IMR-90 (cell line): Measurements from ENCODE around the gene ETV6. TPM values are rescaled to one million over a fixed set of nuclear protein-coding genes. Genes with fewer than 3 reads are reported as not detected.

Source experiments
- ATAC-seq: fragments of 200-7000 bp; cut with Tn5 transposase; 2 replicates; pipeline ENCODE4 v1.9.1; 2020; ENCODE audit warnings: low read depth, mild to moderate bottlenecking, moderate library complexity
- BruUV-seq: library from RNA; stranded (reverse); fragments of 400-500 nt; replicated peaks from 2 replicates; lab custom pipeline; 2021; lab: Mats Ljungman, UMichigan
- CTCF ChIA-PET: fragments of 300-600 bp; formaldehyde crosslinking; extraction: SDS; loops from one replicate; lab custom pipeline; 2021; ENCODE audit warnings: antibody characterized with exemption; lab: Yijun Ruan, JAX
- POLR2A ChIA-PET: fragments of 300-600 bp; sonication (Branson Sonifier 250); formaldehyde crosslinking; loops from one replicate; lab custom pipeline; 2022; ENCODE audit warnings: antibody characterized with exemption; ENCODE audit not compliant: unreplicated experiment; lab: Charles Lee
- DNase-seq: peaks from one replicate; pipeline ENCODE4 v3.0.0; 2013
- H2AFZ ChIP-seq: replicated peaks from 2 replicates; pipeline ENCODE3; 2013; ENCODE audit warnings: low read length, mild to moderate bottlenecking; ENCODE audit not compliant: poor library complexity
- H2AK5ac ChIP-seq: 2 replicates; pipeline ENCODE4 v1.6.1; 2013; ENCODE audit warnings: low read depth, low read length, inconsistent platforms
- H2AK9ac ChIP-seq: replicated peaks from 2 replicates; pipeline ENCODE3; 2013; ENCODE audit warnings: mild to moderate bottlenecking, low read depth, low read length, moderate library complexity; ENCODE audit not compliant: poor library complexity
- H2BK120ac ChIP-seq: 2 replicates; pipeline ENCODE4 v1.6.1; 2013; ENCODE audit warnings: low read depth, low read length, inconsistent platforms
- H2BK15ac ChIP-seq: 3 replicates; pipeline ENCODE4 v1.6.1; 2013; ENCODE audit warnings: low read depth, low read length, inconsistent platforms
- H2BK20ac ChIP-seq: 2 replicates; pipeline ENCODE4 v1.6.1; 2013; ENCODE audit warnings: low read depth, mild to moderate bottlenecking, inconsistent platforms, low read length, moderate library complexity
- H2BK5ac ChIP-seq: 2 replicates; pipeline ENCODE4 v1.6.1; 2013; ENCODE audit warnings: mild to moderate bottlenecking, low read depth, low read length, inconsistent platforms; ENCODE audit not compliant: poor library complexity, severe bottlenecking
- H3K14ac ChIP-seq: replicated peaks from 2 replicates; pipeline ENCODE4 v1.6.1; 2013; ENCODE audit warnings: low read depth, low read length, inconsistent platforms
- H3K18ac ChIP-seq: 2 replicates; pipeline ENCODE4 v1.6.1; 2013; ENCODE audit warnings: low read depth, low read length, control low read depth
- H3K23ac ChIP-seq: 2 replicates; pipeline ENCODE4 v1.6.1; 2013; ENCODE audit warnings: low read depth, low read length, inconsistent platforms
- H3K27ac ChIP-seq: 2 replicates; pipeline ENCODE4 v1.5.1; 2013; ENCODE audit warnings: mild to moderate bottlenecking, control low read depth, low read length; ENCODE audit not compliant: insufficient read depth
- H3K27me3 ChIP-seq: 2 replicates; pipeline ENCODE4 v1.6.1; 2013; ENCODE audit warnings: low read length; ENCODE audit not compliant: control insufficient read depth, insufficient read depth
- H3K36me3 ChIP-seq: 2 replicates; pipeline ENCODE4 v1.6.1; 2013; ENCODE audit warnings: low read length, mixed read lengths; ENCODE audit not compliant: control insufficient read depth, insufficient read depth
- H3K4ac ChIP-seq: 2 replicates; pipeline ENCODE4 v1.6.1; 2013; ENCODE audit warnings: low read depth, low read length, inconsistent platforms
- H3K4me1 ChIP-seq: 2 replicates; pipeline ENCODE4 v1.6.1; 2013; ENCODE audit warnings: low read length, mixed read lengths; ENCODE audit not compliant: control insufficient read depth, insufficient read depth
- H3K4me2 ChIP-seq: 2 replicates; pipeline ENCODE4 v1.6.1; 2013; ENCODE audit warnings: low read depth, mild to moderate bottlenecking, control low read depth, low read length, moderate library complexity
- H3K4me3 ChIP-seq: 2 replicates; pipeline ENCODE4 v1.5.1; 2013; ENCODE audit warnings: low read depth, mild to moderate bottlenecking, control low read depth, low read length, moderate library complexity; ENCODE audit not compliant: insufficient read depth
- H3K56ac ChIP-seq: 2 replicates; pipeline ENCODE4 v1.6.1; 2013; ENCODE audit warnings: low read length, inconsistent platforms; ENCODE audit not compliant: insufficient read depth; ENCODE audit errors: extremely low read depth
- H3K79me1 ChIP-seq, 2 experiments: 2 replicates each; pipeline ENCODE4 v1.6.1; 2013; ENCODE audit warnings: low read length in 2 of 2, inconsistent platforms in 1 of 2, low read depth in 1 of 2
- H3K9ac ChIP-seq: 2 replicates; pipeline ENCODE4 v1.6.1; 2013; ENCODE audit warnings: low read depth, low read length, control low read depth
- H3K9me1 ChIP-seq: 2 replicates; pipeline ENCODE4 v1.6.1; 2013; ENCODE audit warnings: low read length, inconsistent platforms; ENCODE audit not compliant: insufficient read depth
- H3K9me3 ChIP-seq: 2 replicates; pipeline ENCODE4 v1.6.1; 2013; ENCODE audit warnings: low read length; ENCODE audit not compliant: control insufficient read depth, insufficient read depth
- H4K20me1 ChIP-seq: 2 replicates; pipeline ENCODE4 v1.6.1; 2013; ENCODE audit warnings: low read length, inconsistent platforms; ENCODE audit not compliant: insufficient read depth
- H4K5ac ChIP-seq: 2 replicates; pipeline ENCODE4 v1.6.1; 2013; ENCODE audit warnings: mild to moderate bottlenecking, low read depth, low read length, control low read depth
- H4K8ac ChIP-seq, 2 experiments: 2 replicates each; pipeline ENCODE4 v1.6.1; 2013; ENCODE audit warnings: low read depth in 2 of 2, low read length in 2 of 2, control low read depth in 1 of 2, inconsistent platforms in 1 of 2
- H4K91ac ChIP-seq: 2 replicates; pipeline ENCODE4 v1.6.1; 2013; ENCODE audit warnings: low read depth, low read length, inconsistent platforms; ENCODE audit not compliant: insufficient read depth
- RCOR1 ChIP-seq: IDR thresholded peaks from 2 replicates; pipeline ENCODE4 v1.6.1; 2012; ENCODE audit warnings: mild to moderate bottlenecking, low read length, improper control_type of control experiment; ENCODE audit not compliant: insufficient replicate concordance
- WGBS, 2 experiments: methylation state at CpG; one replicate each; pipeline versions ENCODE4 v1.1.5 to v1.1.7; 2013; ENCODE audit warnings: missing lambda C conversion rate in 2 of 2; ENCODE audit not compliant: insufficient read length in 1 of 2; ENCODE audit errors: extremely low coverage in 2 of 2; 5-methylcytosine and 5-hydroxymethylcytosine counted together
- dilution Hi-C: fragments of 300-500 bp; cut with HindIII; formaldehyde crosslinking; loops from one replicate; pipeline ENCODE4 v1.14.3; 2018; ENCODE audit warnings: low sequenced_read_pairs; ENCODE audit not compliant: unreplicated experiment
- in situ Hi-C: fragments of 300-500 bp; cut with MboI; formaldehyde crosslinking; loops from 3 replicates; pipeline ENCODE4 v1.14.3; 2019; ENCODE audit warnings: low sequenced_read_pairs, inconsistent platforms, mixed read lengths
- intact Hi-C: fragments of 100-400 bp; cut with micrococcal nuclease; formaldehyde crosslinking; loops from 2 replicates; pipeline ENCODE4 v1.10.0; 2022
- polyA plus RNA-seq, 3 experiments: library from polyadenylated mRNA; depleted of rRNA; stranded (reverse); fragments of >200 nt; gene quantifications; 2 replicates each; pipeline ENCODE4 v1.2.3, GENCODE V29; 2012; ENCODE audit warnings: low replicate concordance in 1 of 3
- total RNA-seq: library from RNA; depleted of rRNA; stranded (reverse); fragments of >200 nt; gene quantifications from 2 replicates; pipeline ENCODE4 v1.2.3, GENCODE V29; 2012

ETV6 gene
- total and polyA plus RNA-seq, 2 of the 4 experiments (the other 2 are of a cell fraction): 8.4 to 9.9 TPM

- H4K20me1 ChIP-seq: peaks cover 42% of the 10 kb centered on the region
- CTCF ChIA-PET: no interaction called here
These were observed 40.2 kb downstream of the ETV6 start for GRCh38 chr12:11689591-11690186.

More at GRCh38 chr12:11689591-11690186, 40.2 kb downstream of the ETV6 start:
- H3K27me3 ChIP-seq: no peaks in the 10 kb centered on the region
- H3K27ac ChIP-seq: no peak overlapping the region
- dilution Hi-C loops: no loop called here
- peaks cover 17% of the 10 kb centered on the region for H3K4me1 ChIP-seq
- no peak overlapping the region for H2BK15ac ChIP-seq
- DNase-seq (no peak), ATAC-seq (no peak)
- no peak overlapping the region for H4K91ac ChIP-seq
- peaks cover 23% of the 10 kb centered on the region for H3K9me1 ChIP-seq
- H3K79me1 ChIP-seq: peaks cover 38 to 88% of the 10 kb centered on the region in 2 experiments; a peak in 3 of 4 replicates
- H2AFZ ChIP-seq: no peak overlapping the region
- no peak overlapping the region for H2BK5ac ChIP-seq
- no peak overlapping the region for H3K9ac ChIP-seq
- in situ Hi-C loops: no loop called here
- no peak overlapping the region for H2BK120ac ChIP-seq
- intact Hi-C loops: no loop called here
- no peak overlapping the region for H2AK5ac ChIP-seq
- H2AK9ac ChIP-seq: no peak overlapping the region
- no TSS peak for BruUV-seq
- H3K23ac ChIP-seq: no peak overlapping the region
- no peak overlapping the region for H3K18ac ChIP-seq
- no peak overlapping the region for H4K5ac ChIP-seq
- no peak overlapping the region for H4K8ac ChIP-seq
- 96% methylated on average over 3 of the region's 10 CpGs; no CpG with 5 or more reads in 1 of the 2 experiments for WGBS, 2 experiments
- H3K4me3 ChIP-seq: no peak overlapping the region
- POLR2A ChIA-PET: no interaction called here
- H3K56ac ChIP-seq: no peak overlapping the region
- H3K4me2 ChIP-seq: no peak overlapping the region
- no peak overlapping the region for H3K14ac ChIP-seq
- 0 out of 2 replicates have a peak, but pooled peaks cover 1% of the 10 kb centered on the region for H3K36me3 ChIP-seq
- H2BK20ac ChIP-seq: no peak overlapping the region
- H3K4ac ChIP-seq: no peak overlapping the region
- no peaks in the 10 kb centered on the region for H3K9me3 ChIP-seq
- no peak for TF ChIP-seq RCOR1
